ENCODE data around the gene C2orf81. TPM values are rescaled to one million over a fixed set of nuclear protein-coding genes. Genes with fewer than 3 reads are reported as not detected.

Gene C2orf81
- total RNA-seq, 1 donor from 2014 or later = 2.1 TPM

DNA sequence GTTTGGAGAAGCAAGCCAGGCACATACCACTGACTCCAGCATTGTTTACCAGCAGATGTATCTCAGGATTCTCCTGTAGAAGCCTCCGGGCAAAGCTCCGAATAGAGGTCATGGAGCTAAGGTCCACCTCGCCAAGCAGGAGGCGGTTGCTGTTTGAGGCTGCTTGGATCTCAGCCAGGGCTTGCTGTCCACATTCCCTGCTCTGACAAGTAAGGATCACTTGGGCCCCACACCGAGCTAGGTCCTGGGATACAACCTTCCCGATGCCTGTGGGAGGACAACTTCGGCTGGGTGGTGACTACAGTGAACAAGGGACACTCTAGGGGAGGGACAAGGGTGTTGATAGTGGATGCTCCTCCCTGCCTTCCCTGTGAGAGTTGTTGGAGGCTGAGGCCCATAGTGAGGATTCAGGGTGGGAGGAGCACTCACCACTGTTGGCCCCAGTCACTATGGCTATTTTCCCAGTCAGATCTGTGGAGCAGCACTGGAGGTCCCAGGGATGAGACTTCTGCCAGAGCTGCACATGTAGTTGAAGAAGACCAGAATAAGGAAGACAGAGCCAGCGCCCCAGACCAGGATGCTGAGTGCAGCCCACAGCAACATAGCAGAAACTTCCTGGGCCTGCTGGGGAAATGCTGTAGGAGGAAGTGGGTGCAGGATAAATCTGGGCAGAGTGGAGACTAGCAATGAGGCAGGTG, 8.3 kb downstream of the C2orf81 start:
- no peak for TF ChIP-seq EZH2 (IDR thresholded peaks at IDR 0.05; ENCODE audit: insufficient read depth, low read length)
- TF ChIP-seq, protein P1, sequence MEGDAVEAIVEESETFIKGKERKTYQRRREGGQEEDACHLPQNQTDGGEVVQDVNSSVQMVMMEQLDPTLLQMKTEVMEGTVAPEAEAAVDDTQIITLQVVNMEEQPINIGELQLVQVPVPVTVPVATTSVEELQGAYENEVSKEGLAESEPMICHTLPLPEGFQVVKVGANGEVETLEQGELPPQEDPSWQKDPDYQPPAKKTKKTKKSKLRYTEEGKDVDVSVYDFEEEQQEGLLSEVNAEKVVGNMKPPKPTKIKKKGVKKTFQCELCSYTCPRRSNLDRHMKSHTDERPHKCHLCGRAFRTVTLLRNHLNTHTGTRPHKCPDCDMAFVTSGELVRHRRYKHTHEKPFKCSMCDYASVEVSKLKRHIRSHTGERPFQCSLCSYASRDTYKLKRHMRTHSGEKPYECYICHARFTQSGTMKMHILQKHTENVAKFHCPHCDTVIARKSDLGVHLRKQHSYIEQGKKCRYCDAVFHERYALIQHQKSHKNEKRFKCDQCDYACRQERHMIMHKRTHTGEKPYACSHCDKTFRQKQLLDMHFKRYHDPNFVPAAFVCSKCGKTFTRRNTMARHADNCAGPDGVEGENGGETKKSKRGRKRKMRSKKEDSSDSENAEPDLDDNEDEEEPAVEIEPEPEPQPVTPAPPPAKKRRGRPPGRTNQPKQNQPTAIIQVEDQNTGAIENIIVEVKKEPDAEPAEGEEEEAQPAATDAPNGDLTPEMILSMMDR (IDR thresholded peaks at IDR 0.05; ENCODE audit: insufficient read depth, low read depth, low read length) = no peak
- Mint-ChIP-seq H3K27me3 (ENCODE audit: low read depth, unreplicated experiment) (peaks cover 26% of the 10 kb centered on the region), H3K36me3 (ENCODE audit: low read depth, unreplicated experiment) (no peaks in the 10 kb centered on the region), H3K27ac (ENCODE audit: unreplicated experiment) (no peak overlapping the region), H3K4me1 (ENCODE audit: low read depth, unreplicated experiment) (peaks cover 3% of the 10 kb centered on the region), H3K4me3 (ENCODE audit: unreplicated experiment) (no peak overlapping the region), H3K9me3 (ENCODE audit: unreplicated experiment) (peaks cover 2% of the 10 kb centered on the region)
- no peak for DNase-seq (ENCODE audit: low read depth)
- Histone ChIP-seq H3K36me3 (ENCODE audit: insufficient read depth, low read length) (no peaks in the 10 kb centered on the region), H3K4me1 (ENCODE audit: insufficient read depth, low read length) (peaks cover 14% of the 10 kb centered on the region), H4K20me1 (ENCODE audit: insufficient read depth, low read length) (no peaks in the 10 kb centered on the region), H3K4me3 (ENCODE audit: insufficient read depth, low read depth, low read length) (no peak overlapping the region), H3K79me2 (ENCODE audit: insufficient read depth, low read length) (no peaks in the 10 kb centered on the region), H3K9ac (ENCODE audit: low read length) (no peak overlapping the region), H2AFZ (ENCODE audit: low read depth, low read length) (no peak overlapping the region), H3K9me3 (ENCODE audit: insufficient read depth, low read depth, low read length) (no peaks in the 10 kb centered on the region), H3K27me3 (ENCODE audit: insufficient read depth, low read length) (peaks cover 8% of the 10 kb centered on the region), H3K4me2 (ENCODE audit: low read length) (no peak overlapping the region), H3K27ac (ENCODE audit: low read depth, low read length) (no peak overlapping the region)
- no peak for FAIRE-seq

DNA sequence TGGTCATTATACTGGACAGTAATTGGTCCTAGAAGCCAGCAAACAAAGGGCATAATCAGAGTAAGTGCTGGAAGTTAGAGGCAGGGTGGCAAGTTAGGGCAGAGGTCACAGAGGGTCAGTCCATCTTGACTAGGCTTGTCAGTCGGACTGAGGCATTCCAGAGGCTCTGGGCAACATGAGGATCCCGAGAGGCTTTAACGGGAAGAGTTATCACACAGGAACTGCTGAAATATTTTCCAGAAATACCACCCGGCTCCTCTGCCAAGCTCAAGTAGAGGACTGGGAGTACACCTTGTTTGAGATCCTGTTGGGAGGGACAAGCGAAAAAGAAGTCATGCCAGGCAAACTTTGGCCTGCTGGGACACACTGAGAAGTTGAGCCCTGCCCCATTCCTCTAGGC, 13.7 kb downstream of the C2orf81 start:
- H3K9ac ChIP-seq (ENCODE audit: low read length) = no peak overlapping the region
- Mint-ChIP-seq H3K27me3 (ENCODE audit: low read depth, unreplicated experiment) (peaks cover 11% of the 10 kb centered on the region), H3K4me3 (ENCODE audit: unreplicated experiment) (no peak overlapping the region), H3K4me1 (ENCODE audit: low read depth, unreplicated experiment) (peaks cover 15% of the 10 kb centered on the region), H3K27ac (ENCODE audit: unreplicated experiment) (no peak overlapping the region), H3K36me3 (ENCODE audit: low read depth, unreplicated experiment) (no peaks in the 10 kb centered on the region), H3K9me3 (ENCODE audit: unreplicated experiment) (peaks cover 3% of the 10 kb centered on the region)
- FAIRE-seq = no peak
- H3K79me2 ChIP-seq (ENCODE audit: insufficient read depth, low read length) = no peaks in the 10 kb centered on the region
- no peaks in the 10 kb centered on the region for H3K27me3 ChIP-seq (ENCODE audit: insufficient read depth, low read length)
- no peak overlapping the region for H3K27ac ChIP-seq (ENCODE audit: low read depth, low read length)
- no peaks in the 10 kb centered on the region for H3K36me3 ChIP-seq (ENCODE audit: insufficient read depth, low read length)
- H3K4me2 ChIP-seq (ENCODE audit: low read length) = no peak overlapping the region
- H3K4me1 ChIP-seq (ENCODE audit: insufficient read depth, low read length) = peaks cover 10% of the 10 kb centered on the region
- TF ChIP-seq EZH2 (IDR thresholded peaks at IDR 0.05; ENCODE audit: insufficient read depth, low read length) = no peak
- TF ChIP-seq, protein P1 (IDR thresholded peaks at IDR 0.05; ENCODE audit: insufficient read depth, low read depth, low read length) = no peak
- no peak overlapping the region for H2AFZ ChIP-seq (ENCODE audit: low read depth, low read length)
- no peak overlapping the region for H3K4me3 ChIP-seq (ENCODE audit: insufficient read depth, low read depth, low read length)
- H3K9me3 ChIP-seq (ENCODE audit: insufficient read depth, low read depth, low read length) = no peaks in the 10 kb centered on the region
- H4K20me1 ChIP-seq (ENCODE audit: insufficient read depth, low read length) = no peaks in the 10 kb centered on the region
- no peak for DNase-seq (ENCODE audit: low read depth)

DNA sequence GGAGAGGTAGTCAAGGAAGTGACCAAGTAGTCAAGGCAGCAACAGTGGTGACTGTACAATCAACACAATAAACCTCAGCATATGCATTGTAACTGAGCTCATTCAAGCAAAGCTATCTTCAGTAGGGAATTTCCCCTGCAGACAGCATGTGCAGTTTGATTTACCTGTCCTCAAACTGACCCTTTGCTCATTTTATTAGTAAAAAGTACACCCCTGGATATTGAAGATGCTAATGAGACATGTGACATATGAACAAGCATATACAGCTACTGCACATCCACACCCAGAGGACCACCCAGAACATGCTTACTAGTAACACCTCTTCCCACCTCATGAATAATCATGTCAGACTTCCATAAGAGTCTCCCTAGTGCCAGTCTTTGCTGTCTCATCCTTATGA, 15.4 kb downstream of the C2orf81 start:
- H3K79me2 ChIP-seq (ENCODE audit: insufficient read depth, low read length) = no peaks in the 10 kb centered on the region
- no peak overlapping the region for H3K27ac ChIP-seq (ENCODE audit: low read depth, low read length)
- H3K27me3 ChIP-seq (ENCODE audit: insufficient read depth, low read length) = no peaks in the 10 kb centered on the region
- Mint-ChIP-seq H3K9me3 (ENCODE audit: unreplicated experiment) (peaks cover 3% of the 10 kb centered on the region), H3K27me3 (ENCODE audit: low read depth, unreplicated experiment) (peaks cover 7% of the 10 kb centered on the region), H3K4me1 (ENCODE audit: low read depth, unreplicated experiment) (peaks cover 15% of the 10 kb centered on the region), H3K4me3 (ENCODE audit: unreplicated experiment) (no peak overlapping the region), H3K27ac (ENCODE audit: unreplicated experiment) (no peak overlapping the region), H3K36me3 (ENCODE audit: low read depth, unreplicated experiment) (no peaks in the 10 kb centered on the region)
- no peaks in the 10 kb centered on the region for H3K9me3 ChIP-seq (ENCODE audit: insufficient read depth, low read depth, low read length)
- no peaks in the 10 kb centered on the region for H4K20me1 ChIP-seq (ENCODE audit: insufficient read depth, low read length)
- H2AFZ ChIP-seq (ENCODE audit: low read depth, low read length) = no peak overlapping the region
- DNase-seq (ENCODE audit: low read depth) (no peak), FAIRE-seq (no peak)
- no peak overlapping the region for H3K4me3 ChIP-seq (ENCODE audit: insufficient read depth, low read depth, low read length)
- H3K9ac ChIP-seq (ENCODE audit: low read length) = no peak overlapping the region
- H3K36me3 ChIP-seq (ENCODE audit: insufficient read depth, low read length) = no peaks in the 10 kb centered on the region
- TF ChIP-seq, protein P1 (IDR thresholded peaks at IDR 0.05; ENCODE audit: insufficient read depth, low read depth, low read length) = no peak
- no peak for TF ChIP-seq EZH2 (IDR thresholded peaks at IDR 0.05; ENCODE audit: insufficient read depth, low read length)
- H3K4me1 ChIP-seq (ENCODE audit: insufficient read depth, low read length) = peaks cover 10% of the 10 kb centered on the region
- H3K4me2 ChIP-seq (ENCODE audit: low read length) = peak overlapping the region; percentile 6
